K562 (cell line): ENCODE results near the gene SQOR. TPM values are rescaled to one million over a fixed set of nuclear protein-coding genes. Genes with fewer than 3 reads are reported as not detected.

Source experiments
- ATAC-seq: fragments of 200-7000 bp; cut with Tn5 transposase; 3 replicates; pipeline ENCODE4 v1.9.1; 2020; ENCODE audit warnings: moderate library complexity
- BruUV-seq: library from RNA; stranded (reverse); fragments of 400-500 nt; replicated peaks from 2 replicates; lab custom pipeline; 2021; lab: Mats Ljungman, UMichigan
- CTCF ChIA-PET: fragments of 300-600 bp; formaldehyde crosslinking; extraction: SDS; loops from one replicate; lab custom pipeline; 2021; ENCODE audit warnings: low intra/inter-chr PET ratio; lab: Yijun Ruan, JAX
- POLR2A ChIA-PET: fragments of 300-600, 350-650 bp; sonication (Branson Sonifier 250); formaldehyde crosslinking; extraction: SDS; loops from one replicate; lab custom pipeline; 2021; ENCODE audit warnings: antibody characterized with exemption, inconsistent platforms; lab: Yijun Ruan, JAX
- DNase-seq, 4 experiments: peaks; one replicate each; pipeline versions ENCODE4 v3.0.0 to v3.0.0-alpha.2; 2011 to 2018; ENCODE audit warnings: low spot score in 3 of 4, mixed read lengths in 3 of 4; ENCODE audit errors: extremely low read depth in 1 of 4
- FAIRE-seq: peaks from 2 replicates; lab custom pipeline; 2011; peaks lifted over from hg19 to GRCh38; lab: Jason Lieb, UNC
- H2AFZ ChIP-seq: 2 replicates; pipeline ENCODE4 v1.6.0; 2011; ENCODE audit warnings: low read depth, low read length, control low read depth, inconsistent platforms
- H3K27ac ChIP-seq: fragments of 200-600 bp; 3 replicates; pipeline ENCODE4 v1.8.0; 2011; ENCODE audit warnings: low read depth, mild to moderate bottlenecking, control low read depth, inconsistent platforms, low read length, moderate library complexity, mixed read lengths; ENCODE audit errors: extremely low read depth
- H3K27me3 ChIP-seq, 2 experiments: fragments of 300-600 bp in 1 of 2; 2 replicates in 1 of 2; 3 replicates in 1 of 2; pipeline versions ENCODE4 v1.6.0 to v1.8.0; 2011; ENCODE audit warnings: inconsistent platforms in 2 of 2, low read length in 2 of 2, mild to moderate bottlenecking in 1 of 2, mixed read lengths in 1 of 2, moderate library complexity in 1 of 2; ENCODE audit not compliant: control insufficient read depth in 2 of 2, insufficient read depth in 2 of 2
- H3K36me3 ChIP-seq: fragments of 300-600 bp; 3 replicates; pipeline ENCODE4 v1.8.0; 2011; ENCODE audit warnings: mild to moderate bottlenecking, low read length, inconsistent platforms; ENCODE audit not compliant: control insufficient read depth, insufficient read depth
- H3K4me1 ChIP-seq, 2 experiments: fragments of 200-600 bp in 1 of 2; replicated peaks in 1 of 2; 2 replicates in 1 of 2; 3 replicates in 1 of 2; pipeline versions ENCODE4 v1.5.1 to v1.8.0; 2011; ENCODE audit warnings: inconsistent platforms in 2 of 2, low read length in 2 of 2, mild to moderate bottlenecking in 1 of 2, mixed read lengths in 1 of 2, moderate library complexity in 1 of 2; ENCODE audit not compliant: control insufficient read depth in 2 of 2, insufficient read depth in 2 of 2
- H3K4me2 ChIP-seq: 2 replicates; pipeline ENCODE4 v1.6.1; 2011; ENCODE audit warnings: low read length, control low read depth, inconsistent platforms, mixed read lengths; ENCODE audit not compliant: insufficient read depth
- H3K4me3 ChIP-seq: fragments of 200-600 bp; sonication (generic), shearing (Covaris generic); 2 replicates; pipeline ENCODE4 v1.5.1; 2016; ENCODE audit warnings: control low read depth, inconsistent platforms
- H3K79me2 ChIP-seq: fragments of 200-600 bp; 3 replicates; pipeline ENCODE4 v1.8.0; 2011; ENCODE audit warnings: low read length, inconsistent platforms; ENCODE audit not compliant: control insufficient read depth, insufficient read depth
- H3K9ac ChIP-seq, 2 experiments: 2 replicates each; pipeline versions ENCODE4 v1.6.0 to v1.6.1; 2011; ENCODE audit warnings: low read depth in 2 of 2, low read length in 2 of 2, control low read depth in 1 of 2, inconsistent platforms in 1 of 2, mild to moderate bottlenecking in 1 of 2, mixed read lengths in 1 of 2; ENCODE audit not compliant: insufficient read depth in 1 of 2
- H3K9me1 ChIP-seq: one replicate; pipeline ENCODE4 v1.6.0; 2011; ENCODE audit warnings: inconsistent platforms, mild to moderate bottlenecking, low read length, moderate library complexity; ENCODE audit not compliant: control insufficient read depth, insufficient read depth
- H3K9me3 ChIP-seq: replicated peaks from 2 replicates; pipeline ENCODE4 v1.5.1; 2011; ENCODE audit warnings: low read depth, low read length, inconsistent platforms; ENCODE audit not compliant: control insufficient read depth, insufficient read depth
- H4K20me1 ChIP-seq: replicated peaks from 2 replicates; pipeline ENCODE4 v1.6.1; 2011; ENCODE audit warnings: low read length, inconsistent platforms, mixed read lengths; ENCODE audit not compliant: control insufficient read depth, insufficient read depth
- ARID3B ChIP-seq: fragments of 250-450 bp; sonication (Bioruptor Pico); IDR thresholded peaks from 2 replicates; pipeline ENCODE4 v1.4.0; 2020; ENCODE audit warnings: borderline replicate concordance
- CBX1 ChIP-seq: sonication (generic); IDR thresholded peaks from 2 replicates; pipeline ENCODE4 v1.6.1; 2016; ENCODE audit warnings: antibody characterized with exemption, low read depth, mild to moderate bottlenecking
- KDM5B ChIP-seq: fragments of 200-600 bp; sonication (generic); IDR thresholded peaks from 2 replicates; pipeline ENCODE4 v1.6.1; 2012; ENCODE audit warnings: low read depth, mild to moderate bottlenecking, moderate library complexity, low read length, control low read depth, inconsistent platforms; ENCODE audit not compliant: insufficient replicate concordance
- PML ChIP-seq: IDR thresholded peaks from 2 replicates; pipeline ENCODE4 v1.6.1; 2012; ENCODE audit warnings: low read length, inconsistent platforms
- RAD21 ChIP-seq, 2 experiments: fragments of 250-450 bp in 1 of 2; fragments of 450-650 bp in 1 of 2; sonication (Bioruptor Pico) in 1 of 2; formaldehyde crosslinking in 1 of 2; IDR thresholded peaks in 1 of 2; conservative IDR thresholded peaks in 1 of 2; 2 replicates each; pipeline versions ENCODE4 v1.4.0 to v1.8.0; 2020 to 2022; ENCODE audit warnings: mild to moderate bottlenecking in 2 of 2, moderate library complexity in 1 of 2
- SIN3A ChIP-seq, 2 experiments: fragments of 150-350 bp in 1 of 2; IDR thresholded peaks; 2 replicates each; pipeline ENCODE4 v1.6.1; 2011 to 2016; ENCODE audit warnings: borderline replicate concordance in 2 of 2, low read depth in 2 of 2, low read length in 2 of 2, mild to moderate bottlenecking in 2 of 2, moderate library complexity in 2 of 2; ENCODE audit not compliant: control insufficient read depth in 1 of 2
- ZBTB12 ChIP-seq: fragments of 250-450 bp; sonication (Bioruptor Pico); IDR thresholded peaks from 2 replicates; pipeline ENCODE4 v1.4.0; 2020
- ZEB2 ChIP-seq: fragments of 450-650 bp; IDR thresholded peaks from 2 replicates; pipeline ENCODE4 v1.6.1; 2016
- ZSCAN29 ChIP-seq: fragments of 450-650 bp; IDR thresholded peaks from 2 replicates; pipeline ENCODE4 v1.6.1; 2017
- WGBS: fragments of 100-300 bp; shearing (Covaris generic); methylation state at CpG from one replicate; pipeline ENCODE4 v1.1.6; 2016; ENCODE audit warnings: low coverage, mixed read lengths; ENCODE audit not compliant: insufficient coverage; ENCODE audit errors: missing lambda C conversion rate; 5-methylcytosine and 5-hydroxymethylcytosine counted together
- in situ Hi-C: fragments of 300-500 bp; cut with MboI; formaldehyde crosslinking; loops from 4 replicates; pipeline ENCODE4 v1.15.0; 2018; ENCODE audit warnings: inconsistent platforms, mixed read lengths
- intact Hi-C: fragments of 100-400 bp; cut with micrococcal nuclease; formaldehyde crosslinking; loops from 2 replicates; pipeline ENCODE4 v1.14.2; 2022
- polyA plus RNA-seq, 8 experiments: library from polyadenylated mRNA; depleted of rRNA in 4 of 8; stranded (reverse) in 5 of 8; unstranded in 3 of 8; fragments of >200 nt; fragmentation: Nextera tagmentation in 2 of 8; fragmentation: Illumina TruSeq in 1 of 8; extraction: Ambion mirVana in 2 of 8; extraction: Trizol in 1 of 8; gene quantifications; 2 replicates each; pipeline versions ENCODE4 v1.2.1 to v1.2.3, GENCODE V29; 2011 to 2014; ENCODE audit warnings: inconsistent platforms in 1 of 8, missing spikeins in 1 of 8
- small RNA-seq: library from RNA; depleted of rRNA; stranded (forward); fragments of <200 nt; gene quantifications from one replicate; pipeline ENCODE3, GENCODE V24; 2014
- total RNA-seq, 7 experiments: library from RNA; depleted of rRNA in 6 of 7; stranded (reverse); fragments of >200 nt in 6 of 7; fragmentation: Illumina TruSeq in 2 of 7; extraction: Trizol in 2 of 7; gene quantifications; 2 replicates each; pipeline versions ENCODE4 v1.2.1 to v1.2.3, GENCODE V29; 2011 to 2021; ENCODE audit warnings: low replicate concordance in 1 of 7

SQOR gene
- total and polyA plus RNA-seq, 9 of the 15 experiments (the other 6 are each of a cell fraction or from before 2014, with no cell fraction given) = 0.32 to 1.6 (median 1.1) TPM

GRCh38 chr15:45734260-45734711, 99.5 kb downstream of the SQOR start:
- Histone ChIP-seq H3K9me3 (no peaks in the 10 kb centered on the region), H3K27me3 (0 out of 5 replicates have a peak, but pooled peaks cover 0 to 5% of the 10 kb centered on the region in 2 experiments), H2AFZ (no peak overlapping the region), H3K79me2 (no peaks in the 10 kb centered on the region), H3K4me2 (no peak overlapping the region), H3K9ac (no peak overlapping the region), H4K20me1 (no peaks in the 10 kb centered on the region), H3K36me3 (no peaks in the 10 kb centered on the region), H3K4me3 (no peak overlapping the region), H3K9me1 (no peaks in the 10 kb centered on the region), H3K27ac (no peak overlapping the region), H3K4me1 (no peaks in the 10 kb centered on the region)
- DNase-seq (no peak), FAIRE-seq (no peak), ATAC-seq (no peak)
- POLR2A ChIA-PET = no interaction called here
- TF ChIP-seq ZSCAN29 (no peak), KDM5B (no peak), RAD21 (CRISPR knock-in tag; conservative IDR thresholded peaks at IDR 0.05 in 1 of 2, IDR thresholded peaks at IDR 0.05 in 1 of 2) (no peak), PML (no peak), ZBTB12 (no peak), ARID3B (CRISPR knock-in tag) (no peak), SIN3A (IDR thresholded peaks at IDR 0.05; ENCODE audit: borderline replicate concordance in 2 of 2, control insufficient read depth in 1 of 2, low read depth in 2 of 2, low read length in 2 of 2) (no peak), ZEB2 (no peak), CBX1 (no peak)
- intact Hi-C loops = no loop called here
- in situ Hi-C loops = no loop called here
- no TSS peak for BruUV-seq
- 2% methylated on average over 5 of the region's 5 CpGs for WGBS
- CTCF ChIA-PET = no interaction called here

Small RNA genes lying within 50 kb of the gene (small RNA-seq; reads per million reads assigned to genes)
- not detected for gene RF00019

Other genes with a start within 250 kb of the SQOR start
- 0.24 and 0.32 TPM in 2 replicates for gene SLC30A4, start 112.3 kb upstream of the SQOR start, total RNA-seq (2014; rRNA removed)
- gene SLC30A4, start 112.3 kb upstream of the SQOR start, total RNA-seq (2014; rRNA removed; fragmentation: Illumina TruSeq; extraction: Trizol) = 0.35 and 0.73 TPM in 2 replicates
- 0.30 and 0.36 TPM in 2 replicates for gene SLC30A4, start 112.3 kb upstream of the SQOR start, total RNA-seq (2015; rRNA removed; fragmentation: Illumina TruSeq; extraction: Trizol)
- gene SLC30A4, start 112.3 kb upstream of the SQOR start, total RNA-seq (2021) = 0.47 and 0.56 TPM in 2 replicates
- 0.15 and 0.47 TPM in 2 replicates for gene SLC30A4, start 112.3 kb upstream of the SQOR start, polyA plus RNA-seq (2011; rRNA removed)
- 0.22 and 0.40 TPM in 2 replicates for gene SLC30A4, start 112.3 kb upstream of the SQOR start, polyA plus RNA-seq (2014; fragmentation: Illumina TruSeq; extraction: Trizol)
- under 1 TPM; 0.21 to 0.30 TPM for gene SLC30A4, start 112.3 kb upstream of the SQOR start, polyA plus RNA-seq (2014; fragmentation: Nextera tagmentation; extraction: Ambion mirVana)
- gene SLC30A4, start 112.3 kb upstream of the SQOR start, polyA plus RNA-seq (2014; rRNA removed) = 0.25 and 0.42 TPM in 2 replicates
- gene BLOC1S6, start 47.6 kb upstream of the SQOR start, total RNA-seq (2014; rRNA removed) = 40.9 and 51.3 TPM in 2 replicates
- gene BLOC1S6, start 47.6 kb upstream of the SQOR start, total RNA-seq (2014; rRNA removed; fragmentation: Illumina TruSeq; extraction: Trizol) = 63.0 and 73.4 TPM in 2 replicates
- 70.5 and 72.4 TPM in 2 replicates for gene BLOC1S6, start 47.6 kb upstream of the SQOR start, total RNA-seq (2015; rRNA removed; fragmentation: Illumina TruSeq; extraction: Trizol)
- gene BLOC1S6, start 47.6 kb upstream of the SQOR start, total RNA-seq (2021) = 38.2 and 38.4 TPM in 2 replicates
- gene BLOC1S6, start 47.6 kb upstream of the SQOR start, polyA plus RNA-seq (2011; rRNA removed) = 20.1 and 25.1 TPM in 2 replicates
- 44.0 and 45.1 TPM in 2 replicates for gene BLOC1S6, start 47.6 kb upstream of the SQOR start, polyA plus RNA-seq (2014; fragmentation: Illumina TruSeq; extraction: Trizol)
- gene BLOC1S6, start 47.6 kb upstream of the SQOR start, polyA plus RNA-seq (2014; fragmentation: Nextera tagmentation; extraction: Ambion mirVana) = 10 to 100 TPM; 18.2 to 20.3 TPM
- gene BLOC1S6, start 47.6 kb upstream of the SQOR start, polyA plus RNA-seq (2014; rRNA removed) = 34.9 and 37.2 TPM in 2 replicates